ENCODE results near the gene MRTFB. TPM values are rescaled to one million over a fixed set of nuclear protein-coding genes. Genes with fewer than 3 reads are reported as not detected.

MRTFB gene
- total and polyA plus RNA-seq, 2 of the 13 experiments (the other 11 are each of a cell fraction or from before 2014, with no cell fraction given) = 11.4 to 14.0 TPM

- peak; percentile 88; the same call in 1 of the 2 replicates for TF ChIP-seq EHMT2 (IDR thresholded peaks at IDR 0.05; ENCODE audit: borderline replicate concordance, low read depth, low read length)
- no peak for TF ChIP-seq SIX1 (CRISPR knock-in tag; IDR thresholded peaks at IDR 0.05; ENCODE audit: borderline replicate concordance)
- no peak for TF ChIP-seq DZIP1 (CRISPR knock-in tag; IDR thresholded peaks at IDR 0.05)
- TF ChIP-seq ZGPAT (CRISPR knock-in tag; IDR thresholded peaks at IDR 0.05) = no peak
- no peak for TF ChIP-seq KLF16 (CRISPR knock-in tag; IDR thresholded peaks at IDR 0.05)
- peak; percentile 48; the same call in 1 of the 2 replicates for TF ChIP-seq FOXA3 (CRISPR knock-in tag; IDR thresholded peaks at IDR 0.05)
- peak; percentile 90; the same call in 1 of the 2 replicates for TF ChIP-seq HOMEZ (CRISPR knock-in tag; IDR thresholded peaks at IDR 0.05; ENCODE audit: low read depth)
- TF ChIP-seq ZBTB42 (CRISPR knock-in tag; IDR thresholded peaks at IDR 0.05) = no peak
- TF ChIP-seq SRY (CRISPR knock-in tag; IDR thresholded peaks at IDR 0.05) = no peak
- TF ChIP-seq HNF1A (IDR thresholded peaks at IDR 0.05; ENCODE audit: low read depth) = no peak
- TF ChIP-seq HNF1A (CRISPR knock-in tag; IDR thresholded peaks at IDR 0.05; ENCODE audit: borderline replicate concordance) = no peak
- no peak for TF ChIP-seq ZNF772 (CRISPR knock-in tag; IDR thresholded peaks at IDR 0.05)
- peak; percentile 32; the same call in 1 of the 2 replicates for TF ChIP-seq FOXK1 (CRISPR knock-in tag; IDR thresholded peaks at IDR 0.05; ENCODE audit: borderline replicate concordance, low read depth)
- TF ChIP-seq AKAP8 (CRISPR knock-in tag; IDR thresholded peaks at IDR 0.05) = no peak
- peak; percentile 81; the same call in 1 of the 2 replicates for TF ChIP-seq TBX3 (IDR thresholded peaks at IDR 0.05; ENCODE audit: borderline replicate concordance)
- TF ChIP-seq RFX5 (IDR thresholded peaks at IDR 0.05; ENCODE audit: low read depth, low read length) = peak; percentile 31; the same call in 1 of the 2 replicates
- no peak for TF ChIP-seq SOX13 (IDR thresholded peaks at IDR 0.05)
- peak in 1 of 2 experiments; percentile 41; a peak in 1 of 4 replicates for TF ChIP-seq SOX13 (CRISPR knock-in tag; conservative IDR thresholded peaks at IDR 0.05 in 1 of 2, IDR thresholded peaks at IDR 0.05 in 1 of 2)
- peak; percentile 7; the same call in 1 of the 2 replicates for TF ChIP-seq SMC3 (IDR thresholded peaks at IDR 0.05; ENCODE audit: low read length)
These were observed 60.9 kb downstream of the MRTFB start (continued) for GRCh38 chr16:14131774-14132695.

Measured in HepG2 (cell line).